Uterus (tissue), 4 donors: ENCODE data around the gene KLHL25. TPM values are rescaled to one million over a fixed set of nuclear protein-coding genes. Genes with fewer than 3 reads are reported as not detected.
A peak's percentile ranks its signal among the peaks of the same experiment; 100 is the strongest.

Source experiments
- DNase-seq, 2 donors: peaks; one replicate each; pipeline ENCODE4 v3.0.0-alpha.2; 2019 to 2020
- H3K27ac ChIP-seq, 2 donors: fragments of 200-600 bp; sonication (generic); 1 replicate in 1 of 2; 2 replicates in 1 of 2; pipeline ENCODE4 v1.5.1; 2016 to 2018
- H3K27me3 ChIP-seq, 2 donors: fragments of 200-600 bp; sonication (generic); one replicate each; pipeline ENCODE4 v1.5.1; 2018 to 2019; ENCODE audit warnings: control low read depth in 1 of 2
- H3K36me3 ChIP-seq, 2 donors: fragments of 200-600 bp; sonication (generic); one replicate each; pipeline ENCODE4 v1.5.1; 2019; ENCODE audit warnings: control low read depth in 1 of 2
- H3K4me1 ChIP-seq, 2 donors: fragments of 200-600 bp; sonication (generic); one replicate each; pipeline ENCODE4 v1.5.1; 2018 to 2019; ENCODE audit warnings: control low read depth in 1 of 2
- H3K4me3 ChIP-seq, 2 donors: fragments of 200-600 bp; sonication (generic); 1 replicate in 1 of 2; 2 replicates in 1 of 2; pipeline ENCODE4 v1.5.1; 2018 to 2019; ENCODE audit warnings: mild to moderate bottlenecking in 1 of 2
- H3K9me3 ChIP-seq, 2 donors: fragments of 200-600 bp; sonication (generic); one replicate each; pipeline ENCODE4 v1.5.1; 2019; ENCODE audit warnings: control low read depth in 1 of 2
- CTCF ChIP-seq, 4 experiments: fragments of 200-600 bp in 2 of 4; fragments of 450-650 bp in 2 of 4; sonication (generic) in 2 of 4; IDR thresholded peaks; one replicate each; pipeline ENCODE4 v1.5.1; 2016 to 2019; ENCODE audit warnings: antibody characterized with exemption in 4 of 4, mild to moderate bottlenecking in 2 of 4, moderate library complexity in 1 of 4
- POLR2A ChIP-seq, 2 donors: fragments of 450-650 bp; IDR thresholded peaks; one replicate each; pipeline ENCODE4 v1.6.1; 2016; ENCODE audit warnings: antibody characterized with exemption in 2 of 2, mild to moderate bottlenecking in 1 of 2, moderate library complexity in 1 of 2
- intact Hi-C: fragments of 100-400 bp; cut with DNase I; formaldehyde crosslinking; loops from one replicate; pipeline ENCODE4 v1.15.1; 2023; ENCODE audit warnings: low total_unique reads
- total RNA-seq, 4 donors: library from RNA; depleted of rRNA in 3 of 4; stranded (reverse); fragments of >200 nt in 3 of 4; gene quantifications; one replicate each; pipeline versions ENCODE4 v1.1.0 to v1.2.4, GENCODE V29; 2014 to 2023
- donor health status: DM: yes; HTN: yes; CAD: no.

Gene KLHL25
- total RNA-seq, 4 donors from 2014 or later = 6.2 to 19.5 (median 11.9) TPM

DNA sequence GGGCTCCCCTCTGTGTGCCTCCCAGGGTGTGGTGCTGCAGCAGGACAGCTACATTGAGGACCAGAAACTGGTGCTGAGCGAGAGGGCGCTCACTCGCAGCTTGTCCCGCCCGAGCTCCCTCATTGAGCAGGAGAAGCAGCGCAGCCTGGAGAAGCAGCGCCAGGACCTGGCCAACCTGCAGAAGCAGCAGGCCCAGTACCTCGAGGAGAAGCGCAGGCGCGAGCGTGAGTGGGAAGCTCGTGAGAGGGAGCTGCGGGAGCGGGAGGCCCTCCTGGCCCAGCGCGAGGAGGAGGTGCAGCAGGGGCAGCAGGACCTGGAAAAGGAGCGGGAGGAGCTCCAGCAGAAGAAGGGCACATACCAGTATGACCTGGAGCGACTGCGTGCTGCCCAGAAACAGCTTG, 53.7 kb downstream of the KLHL25 start:
- no peak overlapping the region for H3K4me3 ChIP-seq
- peak in 1 of 2 donors; percentile 31 for DNase-seq
- peaks cover 0 to 7% of the 10 kb centered on the region in 2 donors for H3K4me1 ChIP-seq
- TF ChIP-seq POLR2A (IDR thresholded peaks at IDR 0.05) = no peak
- TF ChIP-seq CTCF (IDR thresholded peaks at IDR 0.05) = no peak
- H3K27me3 ChIP-seq = no peaks in the 10 kb centered on the region
- no peaks in the 10 kb centered on the region for H3K9me3 ChIP-seq
- intact Hi-C loops = no loop called here
- H3K27ac ChIP-seq = peak overlapping the region; percentile 58 to 62
- H3K36me3 ChIP-seq = no peaks in the 10 kb centered on the region

GRCh38 chr15:85737061-85737460, 57.7 kb downstream of the KLHL25 start:
- DNase-seq = no peak
- intact Hi-C loops = loop anchor here (5.0 kb wide), 1 partner anchor 55 kb away; the partner anchor contains the start of gene KLHL25
- Histone ChIP-seq H3K27me3 (no peaks in the 10 kb centered on the region), H3K4me3 (no peak overlapping the region), H3K27ac (peak overlapping the region in 1 of 2 donors; percentile 39), H3K9me3 (peaks cover 0 to 9% of the 10 kb centered on the region in 2 donors), H3K36me3 (no peaks in the 10 kb centered on the region), H3K4me1 (peaks cover 0 to 7% of the 10 kb centered on the region in 2 donors)
- TF ChIP-seq POLR2A (IDR thresholded peaks at IDR 0.05) (no peak), CTCF (IDR thresholded peaks at IDR 0.05) (no peak)

DNA sequence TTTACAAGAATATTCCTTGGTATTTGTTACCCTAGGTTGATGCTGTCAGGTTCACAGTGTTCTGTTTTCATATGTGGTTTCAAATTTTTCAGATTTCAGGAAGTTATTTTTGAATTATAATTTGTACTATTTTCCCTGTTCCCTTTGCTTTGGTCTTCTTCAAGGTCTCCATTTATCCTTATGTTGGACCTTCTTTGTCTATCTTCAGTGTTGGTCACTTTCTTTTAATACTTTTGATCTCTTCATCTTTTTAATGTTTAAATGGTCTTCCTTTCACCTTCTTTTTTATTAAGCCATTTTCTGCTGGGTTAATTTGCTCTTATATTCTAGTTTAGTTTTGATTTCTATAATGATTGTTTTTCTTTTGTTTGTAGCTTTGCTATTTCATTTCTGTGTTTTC, 61.3 kb downstream of the KLHL25 start:
- TF ChIP-seq POLR2A (IDR thresholded peaks at IDR 0.05) (no peak), CTCF (IDR thresholded peaks at IDR 0.05) (no peak)
- no peak overlapping the region for H3K27ac ChIP-seq
- peaks cover 0 to 9% of the 10 kb centered on the region in 2 donors for H3K9me3 ChIP-seq
- H3K27me3 ChIP-seq = no peaks in the 10 kb centered on the region
- H3K36me3 ChIP-seq = no peaks in the 10 kb centered on the region
- intact Hi-C loops = no loop called here
- no peak for DNase-seq
- H3K4me1 ChIP-seq = no peaks in the 10 kb centered on the region
- no peak overlapping the region for H3K4me3 ChIP-seq

DNA sequence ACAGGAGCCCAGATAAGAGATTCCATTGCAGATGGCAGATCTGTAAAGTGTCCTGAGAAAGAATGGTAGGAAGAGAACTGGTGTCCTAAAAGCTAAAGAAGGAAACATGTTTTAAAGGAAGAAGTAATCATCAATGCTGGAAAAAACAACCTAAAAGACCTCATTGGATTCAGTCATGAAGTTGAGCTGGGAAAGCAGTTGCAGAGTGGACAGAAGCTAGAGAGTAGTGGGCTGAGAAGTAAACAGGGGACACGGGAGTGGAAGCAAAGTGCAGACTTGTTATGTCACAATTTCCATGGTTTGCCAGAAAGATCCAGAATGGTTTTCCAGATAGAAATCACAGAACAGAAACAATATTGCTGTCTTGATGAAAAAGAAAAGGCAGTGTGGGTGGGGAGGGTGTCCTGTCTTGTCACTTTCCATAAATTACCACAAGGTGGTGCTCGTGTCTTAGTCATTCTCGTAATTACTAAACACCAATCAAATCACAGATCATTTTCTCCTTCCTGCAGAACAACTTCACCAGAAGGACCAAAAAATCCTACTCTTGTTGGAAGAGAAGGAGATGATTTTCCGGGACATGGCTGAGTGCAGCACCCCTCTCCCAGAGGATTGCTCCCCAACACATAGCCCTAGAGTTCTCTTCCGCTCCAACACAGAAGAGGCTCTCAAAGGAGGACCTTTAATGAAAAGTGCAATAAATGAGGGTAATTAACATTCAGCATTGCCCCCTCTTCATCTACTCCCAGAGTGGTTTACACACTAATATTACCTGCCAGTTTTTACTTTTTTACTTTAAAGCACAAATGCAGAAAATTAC, 64.5 kb downstream of the KLHL25 start:
- intact Hi-C loops = no loop called here
- Histone ChIP-seq H3K9me3 (peaks cover 0 to 9% of the 10 kb centered on the region in 2 donors), H3K4me3 (no peak overlapping the region), H3K27ac (peak overlapping the region; percentile 88 to 98), H3K4me1 (peaks cover 0 to 5% of the 10 kb centered on the region in 2 donors), H3K36me3 (no peaks in the 10 kb centered on the region), H3K27me3 (no peaks in the 10 kb centered on the region)
- no peak for DNase-seq
- TF ChIP-seq POLR2A (IDR thresholded peaks at IDR 0.05) (no peak), CTCF (IDR thresholded peaks at IDR 0.05) (peak; percentile 68 to 86 (median 78))

GRCh38 chr15:85727068-85727467, 67.7 kb downstream of the KLHL25 start:
- Histone ChIP-seq H3K27me3 (no peaks in the 10 kb centered on the region), H3K36me3 (no peaks in the 10 kb centered on the region), H3K4me3 (no peak overlapping the region), H3K4me1 (peaks cover 7 to 17% of the 10 kb centered on the region in 2 donors), H3K27ac (peak overlapping the region; percentile 88 to 98), H3K9me3 (no peaks in the 10 kb centered on the region)
- intact Hi-C loops = loop anchor here (5.0 kb wide), 1 partner anchor 110 kb away; no protein-coding TSS in a partner anchor
- no peak for DNase-seq
- no peak for TF ChIP-seq CTCF (IDR thresholded peaks at IDR 0.05)
- TF ChIP-seq POLR2A (IDR thresholded peaks at IDR 0.05) = no peak
